ENCODE measurements around the gene FANCE. TPM values are rescaled to one million over a fixed set of nuclear protein-coding genes. Genes with fewer than 3 reads are reported as not detected.
A peak's percentile ranks its signal among the peaks of the same experiment; 100 is the strongest.

The FANCE gene
- polyA plus RNA-seq, 3 donors, result 1.8 to 3.0 (median 2.9) TPM

GRCh38 chr6:35454391-35455110 is 2.4 kb downstream of the FANCE start:
- Histone ChIP-seq H3K4me2 (replicated peaks; ENCODE audit: extremely low read depth, low read length, poor library complexity, severe bottlenecking) (no peak overlapping the region), H2AFZ (ENCODE audit: insufficient read depth, low read depth, low read length, poor library complexity, severe bottlenecking) (no peak overlapping the region), H3K4me3 (replicated peaks in 1 of 3; ENCODE audit: low read depth in 2 of 3, low read length in 3 of 3) (no peak overlapping the region), H3K36me3 (replicated peaks in 1 of 2; ENCODE audit: control insufficient read depth in 1 of 2, insufficient read depth in 2 of 2, low read length in 2 of 2) (peaks cover 5 to 24% of the 10 kb centered on the region in 2 donors), H4K20me1 (ENCODE audit: insufficient read depth, low read length) (no peaks in the 10 kb centered on the region), H3K27me3 (ENCODE audit: control insufficient read depth in 2 of 2, insufficient read depth in 2 of 2, low read length in 2 of 2) (peaks cover 0 to 7% of the 10 kb centered on the region in 2 donors), H3K27ac (ENCODE audit: low read depth in 1 of 2, low read length in 2 of 2) (no peak overlapping the region), H3K9ac (ENCODE audit: insufficient read depth, low read length, poor library complexity, severe bottlenecking) (no peak overlapping the region), H3K4me1 (ENCODE audit: control insufficient read depth in 1 of 2, insufficient read depth in 2 of 2, low read length in 2 of 2) (peaks cover 29 to 37% of the 10 kb centered on the region in 2 donors), H3K79me2 (ENCODE audit: insufficient read depth, low read length) (peaks cover 4% of the 10 kb centered on the region), H3K9me3 (replicated peaks in 1 of 2; ENCODE audit: control insufficient read depth in 1 of 2, insufficient read depth in 1 of 2, low read length in 2 of 2) (no peaks in the 10 kb centered on the region)
- Mint-ChIP-seq H3K27ac (peak overlapping the region in 1 of 7 donors; percentile 35), H3K4me3 (peak overlapping the region in 1 of 2 donors; percentile 57), H3K27me3 (ENCODE audit: low read depth in 3 of 3) (peaks cover 12 to 21% (median 18%) of the 10 kb centered on the region in 3 donors), H3K9me3 (peaks cover 0 to 2% (median 0%) of the 10 kb centered on the region in 7 donors), H3K36me3 (peaks cover 30 to 33% of the 10 kb centered on the region in 2 donors), H3K4me1 (peaks cover 34% of the 10 kb centered on the region)
- intact Hi-C loops (cut with micrococcal nuclease), result no loop called here
- WGBS (ENCODE audit: insufficient coverage), result 83% methylated on average over 4 of the region's 9 CpGs
- no peak for DNase-seq
- TF ChIP-seq CTCF (IDR thresholded peaks at IDR 0.05), result no peak

- DNase-seq, result no peak
- no peaks in the 10 kb centered on the region for H3K9me3 ChIP-seq (replicated peaks in 1 of 2; ENCODE audit: control insufficient read depth in 1 of 2, insufficient read depth in 1 of 2, low read length in 2 of 2)
Measured at GRCh38 chr6:35457907-35458306, 5.8 kb downstream of the FANCE start.

More at GRCh38 chr6:35457907-35458306, 5.8 kb downstream of the FANCE start:
- H3K27ac ChIP-seq (ENCODE audit: low read depth in 1 of 2, low read length in 2 of 2), result no peak overlapping the region
- peaks cover 10 to 46% of the 10 kb centered on the region in 2 donors for H3K36me3 ChIP-seq (replicated peaks in 1 of 2; ENCODE audit: control insufficient read depth in 1 of 2, insufficient read depth in 2 of 2, low read length in 2 of 2)
- no peaks in the 10 kb centered on the region for H3K27me3 ChIP-seq (ENCODE audit: control insufficient read depth in 2 of 2, insufficient read depth in 2 of 2, low read length in 2 of 2)
- no peak for TF ChIP-seq CTCF (IDR thresholded peaks at IDR 0.05)
- H3K4me2 ChIP-seq (replicated peaks; ENCODE audit: extremely low read depth, low read length, poor library complexity, severe bottlenecking), result no peak overlapping the region
- no peaks in the 10 kb centered on the region for H4K20me1 ChIP-seq (ENCODE audit: insufficient read depth, low read length)
- H2AFZ ChIP-seq (ENCODE audit: insufficient read depth, low read depth, low read length, poor library complexity, severe bottlenecking), result no peak overlapping the region
- Mint-ChIP-seq H3K9me3 (no peaks in the 10 kb centered on the region), H3K27ac (peak overlapping the region in 2 of 7 donors; percentile 43 to 50), H3K4me1 (peaks cover 21% of the 10 kb centered on the region), H3K36me3 (peaks cover 47 to 58% of the 10 kb centered on the region in 2 donors), H3K4me3 (no peak overlapping the region), H3K27me3 (ENCODE audit: low read depth in 3 of 3) (peaks cover 3% of the 10 kb centered on the region in 3 donors)
- no peak overlapping the region for H3K4me3 ChIP-seq (replicated peaks in 1 of 3; ENCODE audit: low read depth in 2 of 3, low read length in 3 of 3)
- H3K9ac ChIP-seq (ENCODE audit: insufficient read depth, low read length, poor library complexity, severe bottlenecking), result no peak overlapping the region
- peaks cover 19 to 20% of the 10 kb centered on the region in 2 donors for H3K4me1 ChIP-seq (ENCODE audit: control insufficient read depth in 1 of 2, insufficient read depth in 2 of 2, low read length in 2 of 2)
- intact Hi-C loops (cut with micrococcal nuclease), result no loop called here
- H3K79me2 ChIP-seq (ENCODE audit: insufficient read depth, low read length), result peaks cover under 1% of the 10 kb centered on the region
- WGBS (ENCODE audit: insufficient coverage), result 98% methylated on average over 2 of the region's 4 CpGs

All from CD14-positive monocyte (primary cell).